PC-9 (cell line): ENCODE measurements around the gene CD28.
A peak's percentile ranks its signal among the peaks of the same experiment; 100 is the strongest.

Experiments used
- CTCF ChIP-seq: fragments of 200-600 bp; sonication (generic); conservative IDR thresholded peaks from 2 replicates; pipeline ENCODE4 v1.6.1; 2017; ENCODE audit warnings: mixed run types, antibody characterized with exemption, mild to moderate bottlenecking, moderate library complexity
- EZH2 ChIP-seq: fragments of 200-600 bp; sonication (generic); IDR thresholded peaks from 2 replicates; pipeline ENCODE4 v1.8.0; 2017; ENCODE audit warnings: antibody characterized with exemption, low read depth

- TF ChIP-seq EZH2 (no peak), CTCF (peak; percentile 70)
These were observed 76.0 kb downstream of the CD28 start for GRCh38 chr2:203782262-203782976.
